IPS DF 19.7 (cell line): ENCODE results near the gene PDZD2.
"Not testable (repeated sequence)": the region's sequence is repeated elsewhere in the genome, so short reads cannot be mapped to it uniquely, and the experiment has no call there.

Experiments used
- DNase-seq: peaks from one replicate; pipeline ENCODE4 v3.0.0-alpha.2; 2013; ENCODE audit warnings: low read depth, low spot score

Gene PDZD2

DNA sequence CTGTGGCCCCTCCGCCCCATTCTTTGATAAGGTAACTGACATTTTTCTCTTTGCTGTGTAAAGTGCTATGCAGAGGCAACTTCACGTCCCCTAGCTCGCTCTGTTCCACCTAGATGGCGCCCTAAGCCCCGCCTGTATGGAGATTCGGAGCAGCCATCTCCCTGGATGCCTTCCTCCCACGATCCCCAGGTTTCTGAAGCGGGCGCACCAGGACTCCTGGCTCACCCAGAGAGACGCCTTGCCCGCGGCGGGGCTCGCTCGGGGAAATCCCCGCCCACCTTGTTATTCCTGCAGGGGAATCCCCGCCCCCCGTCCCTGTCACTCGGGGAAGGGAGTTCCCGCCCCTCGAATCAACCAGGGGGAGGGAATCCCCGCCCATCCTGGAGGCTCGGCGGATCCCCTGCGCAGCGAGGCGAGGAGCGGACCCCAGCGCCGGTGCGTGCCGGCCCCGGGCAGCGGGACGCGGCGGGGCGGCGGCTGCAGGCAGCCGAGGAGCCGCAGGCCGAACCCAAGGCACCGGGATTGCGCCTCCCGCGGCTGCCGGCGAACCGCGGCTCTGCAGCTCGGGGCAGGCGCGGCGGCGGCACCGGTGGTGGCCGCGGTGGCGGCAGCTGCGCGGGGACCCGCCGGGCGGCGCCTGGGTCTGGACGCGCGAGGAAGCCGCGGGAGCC, at the start of gene PDZD2:
PDZD2 (plus strand) TSS at position 384 of the 671 bp plus-strand sequence.
- DNase-seq, result no peak

DNA sequence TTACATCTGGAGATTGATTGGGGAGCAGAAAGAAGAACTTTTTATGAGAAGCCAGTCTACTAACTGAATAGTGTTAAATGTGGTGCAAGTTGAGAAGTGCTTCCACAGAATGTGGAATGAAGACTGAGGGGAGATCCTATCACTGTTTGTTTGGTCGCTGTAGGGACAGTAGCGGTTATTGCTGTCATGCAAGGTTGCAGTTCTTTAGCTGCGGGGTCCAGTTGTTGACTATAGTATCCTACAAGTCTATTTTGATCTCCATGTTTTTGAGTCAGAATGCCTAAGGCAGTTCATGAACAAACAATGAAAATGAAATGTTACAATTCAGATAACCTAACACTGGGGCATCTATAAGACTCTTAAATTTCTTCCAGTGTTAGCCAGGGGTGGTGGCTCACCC, 45.3 kb upstream of the PDZD2 start:
- no peak for DNase-seq

DNA sequence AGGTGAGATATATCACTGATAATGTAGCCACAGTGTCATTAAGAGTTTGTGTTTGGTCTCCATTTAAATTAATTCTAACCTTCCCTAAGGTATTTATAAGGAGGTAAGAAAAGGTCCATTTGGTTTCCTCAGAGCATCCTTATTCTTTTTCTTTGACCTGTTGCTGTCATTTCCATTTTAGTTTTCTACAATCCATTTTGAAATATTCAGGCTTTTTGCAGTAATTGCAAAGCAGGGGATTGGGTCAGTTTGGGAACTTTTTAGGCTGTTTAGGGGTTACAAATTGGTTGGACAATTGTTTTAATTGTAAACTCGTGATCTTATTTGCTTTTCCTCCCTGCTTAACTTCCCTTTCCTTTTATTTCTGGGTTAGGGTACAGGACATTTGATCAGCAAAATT, 42.6 kb upstream of the PDZD2 start:
- no peak for DNase-seq

DNA sequence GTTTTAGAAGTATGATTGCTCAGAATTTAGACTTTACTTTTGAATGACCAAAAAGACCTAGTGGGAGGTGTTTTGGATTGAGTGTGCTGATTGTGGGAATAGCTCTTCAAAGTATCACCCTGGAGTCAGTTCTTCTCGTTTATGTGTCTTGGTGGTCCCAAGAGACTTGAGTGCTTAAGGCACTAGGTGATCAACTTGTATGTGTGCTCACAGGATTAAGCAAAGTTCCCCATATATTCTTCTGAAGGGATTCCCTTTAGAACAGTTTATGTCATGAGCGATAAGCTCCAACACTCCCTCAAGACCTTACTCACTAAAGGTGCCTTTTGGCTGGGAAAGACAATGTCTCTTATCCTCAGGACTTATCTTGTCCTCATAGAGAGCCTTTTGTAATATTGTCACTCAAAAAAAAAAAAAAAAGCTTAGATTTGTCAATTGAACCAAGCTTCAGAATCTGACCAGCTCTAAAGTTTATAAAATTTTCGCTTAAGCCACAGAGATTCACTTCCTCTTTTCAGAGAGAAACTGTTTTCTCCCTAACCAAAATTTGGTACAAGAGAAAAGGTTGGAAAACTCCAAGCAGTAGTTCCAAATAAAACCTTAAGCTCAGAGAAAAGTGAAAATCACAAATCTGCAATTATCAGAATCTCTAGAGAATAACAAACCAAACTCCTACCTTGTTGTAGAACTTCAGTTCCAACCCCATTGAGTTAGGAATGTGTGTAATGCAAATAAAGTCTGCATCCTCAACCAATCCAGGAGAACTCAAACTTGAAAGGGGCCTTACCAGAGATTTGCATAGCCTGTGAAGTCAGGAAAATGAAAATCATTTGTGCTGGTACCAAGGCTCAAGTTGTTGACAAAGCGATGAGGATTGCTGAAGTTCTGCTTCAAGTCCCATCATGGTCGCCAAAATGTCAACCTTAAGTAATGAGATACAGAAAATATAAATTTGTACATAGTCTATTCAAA, 40.0 kb upstream of the PDZD2 start:
- DNase-seq, result no peak

DNA sequence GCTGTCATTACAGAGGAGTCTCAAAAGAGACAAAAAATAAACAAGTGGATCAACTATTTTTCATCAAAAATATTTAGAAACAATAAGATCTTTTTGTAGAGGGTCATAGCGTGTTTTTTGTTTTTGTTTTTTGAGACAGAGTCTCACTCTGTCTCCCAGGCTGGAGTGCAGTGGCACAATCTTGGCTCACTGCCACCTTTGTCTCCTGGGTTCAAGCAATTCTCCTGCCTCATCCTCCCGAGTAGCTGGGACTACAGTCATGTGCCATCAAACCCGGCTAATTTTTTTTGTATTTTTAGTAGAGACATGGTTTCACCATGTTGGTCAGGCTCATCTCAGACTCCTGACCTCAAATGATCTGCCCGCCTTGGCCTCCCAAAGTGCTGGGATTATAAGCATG, 36.6 kb upstream of the PDZD2 start:
- DNase-seq, result not testable (repeated sequence)

DNA sequence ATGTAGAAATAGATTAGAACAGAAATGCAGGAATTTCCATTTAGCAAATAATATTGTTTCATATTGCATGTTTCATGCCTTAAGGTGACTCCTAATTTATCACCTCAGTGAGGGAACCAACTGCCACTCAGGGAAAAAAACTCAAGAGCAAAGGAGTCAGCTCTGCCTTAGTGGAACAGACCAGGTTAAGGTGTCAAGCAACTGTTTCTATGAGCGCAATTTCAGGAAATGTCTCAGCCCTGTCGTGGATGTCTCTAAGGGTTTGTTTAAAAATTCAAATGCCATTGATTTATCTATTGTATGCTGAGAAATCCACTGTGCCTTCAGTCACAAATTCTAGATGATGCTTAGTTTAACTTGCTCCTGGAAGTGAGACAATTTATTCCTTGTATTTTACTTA, 34.7 kb upstream of the PDZD2 start:
- no peak for DNase-seq

DNA sequence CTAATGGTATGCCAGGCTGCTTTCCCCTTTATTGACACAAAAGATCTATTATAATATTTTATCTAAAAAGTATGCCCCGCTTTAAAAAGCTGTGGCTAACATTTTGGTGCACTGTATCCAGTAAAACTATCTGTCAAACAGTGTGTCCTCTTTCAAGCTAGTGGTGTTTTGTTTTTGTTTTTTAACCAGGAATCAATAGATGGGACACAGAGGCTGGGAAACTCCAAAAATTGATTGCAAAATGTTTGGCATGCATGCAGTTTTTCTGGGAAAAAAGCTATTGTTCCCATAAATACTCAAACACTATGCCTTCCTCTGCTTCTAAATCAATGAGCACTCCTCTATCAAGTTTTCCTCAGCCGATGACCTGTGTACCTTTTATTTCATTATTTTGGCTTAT, 34.3 kb upstream of the PDZD2 start:
- no peak for DNase-seq

DNA sequence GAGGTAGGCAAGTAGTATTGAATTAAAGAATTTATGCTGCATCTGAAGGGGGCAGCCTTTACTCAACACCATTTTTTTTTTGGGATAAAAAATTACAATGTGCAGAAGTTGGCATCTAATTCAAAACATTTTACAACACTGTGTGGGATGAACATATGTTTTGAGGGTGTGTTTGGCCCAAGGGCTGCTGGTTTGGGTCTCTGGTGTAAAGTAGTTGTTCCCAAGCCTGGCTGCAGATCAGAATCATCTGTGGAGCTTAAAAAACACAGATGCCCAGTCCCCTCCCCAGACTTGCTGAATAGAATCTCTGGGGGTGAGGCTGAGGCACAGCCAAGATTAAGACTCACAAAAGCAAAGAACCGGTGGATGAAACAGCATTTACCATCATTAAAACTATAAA, 33.0 kb upstream of the PDZD2 start:
- DNase-seq, result no peak

DNA sequence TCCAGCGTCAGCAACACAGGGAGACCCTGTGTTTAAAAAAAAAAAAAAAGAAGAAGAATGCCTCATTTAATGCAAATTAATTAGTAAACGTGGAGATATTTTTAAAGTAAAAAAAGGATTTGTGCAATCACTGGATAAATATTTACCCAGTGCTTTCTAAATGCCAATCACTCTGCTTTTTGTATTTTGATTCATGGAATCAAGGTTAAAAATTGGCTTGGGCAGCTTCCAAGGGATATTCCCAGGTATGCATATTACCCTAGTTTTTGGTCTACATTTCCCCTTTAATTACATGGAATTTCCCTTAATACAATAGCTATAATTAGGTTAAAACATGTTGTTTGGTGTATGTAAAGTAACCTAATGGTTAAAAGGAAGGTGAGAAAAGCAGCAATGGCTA, 31.4 kb upstream of the PDZD2 start:
- DNase-seq, result no peak

DNA sequence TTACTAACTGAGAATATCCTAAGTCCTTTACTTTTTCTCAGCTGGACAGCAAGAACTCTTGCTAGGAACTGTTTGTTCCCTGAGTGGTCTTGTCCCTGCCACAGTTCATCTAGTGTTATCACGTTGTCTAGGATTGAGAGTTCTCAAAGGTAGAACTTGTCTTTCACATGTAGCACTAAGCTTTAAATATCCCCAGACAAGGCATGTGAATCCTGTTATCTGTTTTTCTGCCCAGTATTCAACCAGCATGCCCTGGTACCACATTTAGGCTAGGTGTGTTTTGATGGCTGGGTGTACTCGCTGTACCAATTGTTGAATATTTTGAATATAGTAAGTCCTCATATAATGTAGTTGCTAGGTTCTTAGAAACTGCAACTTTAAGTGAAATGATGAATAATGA, 27.9 kb upstream of the PDZD2 start:
- DNase-seq, result no peak

DNA sequence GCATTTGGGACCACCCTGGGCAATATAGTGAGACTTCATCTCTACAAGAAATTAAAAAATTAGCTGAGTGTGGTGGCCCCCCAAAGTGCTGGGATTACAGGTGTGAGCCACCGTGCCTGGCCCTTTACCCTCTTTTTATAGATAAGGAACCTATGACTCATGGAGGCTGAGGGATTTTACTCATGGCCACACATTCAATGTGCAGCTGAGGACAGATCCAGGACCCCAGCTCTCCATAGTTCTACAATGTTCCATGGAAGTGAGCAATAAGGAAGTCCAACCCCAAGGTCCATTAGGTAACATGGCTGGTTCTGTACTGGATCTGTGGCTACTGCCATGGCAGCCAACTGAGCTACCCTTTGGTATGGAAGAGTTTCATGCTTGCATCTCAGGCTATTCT, 25.3 kb upstream of the PDZD2 start:
- no peak for DNase-seq

DNA sequence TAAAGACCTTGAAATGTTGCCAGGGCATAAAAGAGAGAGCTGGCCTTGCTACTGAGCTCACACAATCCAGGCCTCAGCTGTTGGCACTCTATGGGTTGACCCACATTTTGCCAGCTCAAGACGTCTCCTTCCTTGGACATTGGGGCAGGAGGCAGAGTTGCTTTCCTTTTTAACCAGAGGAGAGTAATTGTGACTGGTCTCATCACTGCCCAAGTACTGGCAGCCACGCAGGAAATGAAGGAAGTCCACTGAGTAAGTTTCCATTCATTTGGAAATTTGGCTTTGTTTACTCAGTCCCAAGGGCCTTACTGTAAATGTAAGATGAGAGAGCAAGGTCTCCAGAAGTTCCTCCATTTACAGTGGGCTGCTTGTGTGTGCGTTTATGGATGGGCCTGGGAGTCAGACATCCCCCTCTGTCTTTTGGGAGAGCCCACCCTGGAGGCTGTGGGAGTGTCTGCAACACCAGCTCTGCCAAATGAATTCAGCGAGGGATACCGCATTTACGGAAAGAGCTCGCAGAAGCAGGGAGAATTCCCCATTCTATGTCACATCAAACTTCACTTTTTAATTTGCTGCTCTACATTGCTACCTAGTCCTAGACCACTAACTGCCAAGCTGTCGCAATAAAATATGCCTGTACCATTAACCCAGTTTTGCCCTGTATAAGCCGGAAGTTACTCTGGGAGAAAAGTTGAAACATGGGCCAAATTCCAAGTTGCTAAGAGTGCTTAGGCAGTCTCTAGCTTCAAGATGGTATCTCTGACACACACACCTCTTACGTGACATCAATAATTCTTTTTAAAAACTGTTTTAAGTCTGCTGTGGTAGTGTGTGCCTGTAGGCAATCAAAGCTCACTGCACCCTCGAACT, 24.5 kb upstream of the PDZD2 start:
- no peak for DNase-seq

DNA sequence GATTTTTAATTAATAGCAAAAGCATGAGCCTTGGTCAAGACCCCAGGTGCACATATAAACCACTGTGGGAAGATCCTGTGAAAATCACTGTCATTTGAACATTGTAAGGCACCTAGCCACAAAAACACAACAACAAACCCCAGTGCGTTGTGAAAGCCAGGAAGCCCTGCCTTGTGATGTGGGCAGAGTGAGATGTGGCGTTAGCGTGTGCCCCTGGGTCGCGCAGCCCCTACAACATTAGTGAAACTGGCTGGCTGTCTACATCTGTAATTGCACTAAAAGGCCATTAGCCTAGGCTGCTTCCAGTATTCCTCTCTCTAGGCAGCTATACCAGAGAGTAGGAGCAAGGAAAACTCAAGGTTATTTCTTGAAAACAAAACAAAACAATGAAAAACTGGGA, 21.1 kb upstream of the PDZD2 start:
- DNase-seq, result no peak

DNA sequence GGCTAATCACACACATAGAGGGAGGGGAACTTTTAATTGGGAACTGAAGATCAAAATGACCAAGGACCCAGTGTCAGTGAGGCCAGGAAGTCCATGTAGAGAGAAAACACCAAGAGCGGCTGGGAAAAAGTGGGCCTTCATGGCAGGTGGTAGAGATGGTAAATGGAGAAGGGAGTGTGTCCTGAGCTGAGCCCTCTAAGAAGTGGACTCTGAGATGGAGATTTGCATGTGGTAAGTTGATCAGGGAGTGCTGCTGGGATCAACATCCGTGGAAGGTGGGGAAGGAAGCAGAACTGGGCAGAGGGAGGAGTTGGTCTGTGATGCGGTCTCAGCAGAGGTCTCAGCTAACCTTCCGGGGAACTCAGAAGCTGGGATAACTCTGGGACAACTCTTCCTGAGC, 18.9 kb upstream of the PDZD2 start:
- DNase-seq, result no peak

DNA sequence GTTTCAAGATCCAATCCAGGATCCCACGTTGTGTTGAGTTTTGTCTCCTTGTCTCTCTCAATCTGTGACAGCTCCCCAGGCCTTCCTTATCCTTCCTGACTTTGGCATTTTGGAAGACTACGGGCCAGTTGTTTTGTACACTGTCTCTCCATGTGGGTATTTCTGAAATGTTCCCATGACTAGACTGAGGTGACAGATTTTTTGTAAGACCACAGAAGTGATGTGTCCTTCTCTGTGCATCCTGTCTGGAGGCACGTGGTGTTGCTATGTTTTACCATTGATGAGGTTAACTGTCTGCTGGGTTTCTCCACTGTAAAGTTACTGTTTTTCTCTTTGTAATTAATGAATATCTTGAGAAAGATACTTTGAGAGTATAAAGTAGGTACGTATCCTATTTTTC, 15.7 kb upstream of the PDZD2 start:
- DNase-seq, result no peak

DNA sequence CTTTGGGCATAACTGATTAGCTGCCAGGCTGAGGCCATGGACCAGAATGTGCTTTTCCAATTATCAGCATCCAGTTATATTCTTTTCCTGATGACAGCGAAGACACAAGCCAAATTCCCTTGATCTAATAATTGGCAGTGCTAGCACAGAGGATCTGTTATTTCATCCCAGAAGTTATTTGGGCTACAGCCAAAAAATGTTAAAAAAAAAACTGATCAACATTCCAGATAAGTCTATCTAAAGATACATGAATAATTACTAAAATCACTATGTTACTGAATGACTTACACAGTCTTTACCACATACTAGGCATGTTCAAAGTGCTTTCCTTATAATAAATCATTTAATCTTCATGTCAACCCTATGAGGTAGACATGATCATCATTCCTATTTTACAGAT, 13.5 kb upstream of the PDZD2 start:
- DNase-seq, result no peak

DNA sequence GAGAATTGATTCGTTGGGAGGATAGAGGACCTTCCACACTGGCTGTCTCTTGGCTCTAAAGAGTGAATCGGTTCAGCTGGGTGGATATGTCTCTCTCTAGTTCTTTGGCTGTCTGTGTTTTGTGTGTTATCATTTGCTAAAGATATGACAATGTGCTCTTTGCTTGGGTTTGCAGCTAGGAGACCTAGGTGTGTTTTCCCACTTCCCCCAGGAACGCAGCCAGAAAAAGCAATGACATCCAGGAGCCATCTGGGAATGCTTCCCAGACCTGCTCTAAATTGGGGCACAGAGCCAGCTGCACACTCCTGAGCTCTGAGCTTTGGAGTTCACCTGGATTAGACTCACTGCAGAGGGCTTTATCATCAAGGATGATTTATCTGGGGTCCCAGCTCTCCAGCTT, 12.8 kb upstream of the PDZD2 start:
- DNase-seq, result no peak

DNA sequence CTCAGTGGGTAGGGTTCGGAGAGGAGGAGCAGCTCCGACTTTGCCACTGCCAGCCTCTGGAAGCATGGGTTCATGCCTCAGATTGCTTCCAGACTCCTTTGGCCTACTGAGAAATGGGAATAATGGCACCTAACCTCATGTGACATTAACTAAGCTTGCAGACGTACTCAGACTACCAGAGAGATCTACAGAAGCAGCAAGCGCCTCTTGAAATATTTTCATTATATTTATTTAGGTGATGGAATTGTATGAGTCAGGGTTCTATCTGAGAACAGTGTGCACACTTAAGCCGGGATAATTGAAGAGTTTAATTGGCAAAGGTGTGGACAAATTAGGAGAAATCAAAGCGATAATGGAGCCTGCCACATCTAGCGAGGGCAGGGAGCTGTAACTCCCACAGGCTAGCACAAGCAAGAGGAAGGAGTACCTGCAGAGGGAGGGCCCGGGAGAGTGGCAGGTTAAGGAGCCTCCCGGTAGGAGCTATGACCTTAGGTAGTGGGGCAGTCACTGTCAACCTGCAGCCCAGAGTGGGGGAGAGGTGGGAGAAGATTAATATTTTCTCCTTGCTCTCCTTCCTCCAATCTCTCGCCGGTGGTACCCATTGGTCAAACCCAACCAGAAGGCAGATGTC, 12.2 kb upstream of the PDZD2 start:
- no peak for DNase-seq

DNA sequence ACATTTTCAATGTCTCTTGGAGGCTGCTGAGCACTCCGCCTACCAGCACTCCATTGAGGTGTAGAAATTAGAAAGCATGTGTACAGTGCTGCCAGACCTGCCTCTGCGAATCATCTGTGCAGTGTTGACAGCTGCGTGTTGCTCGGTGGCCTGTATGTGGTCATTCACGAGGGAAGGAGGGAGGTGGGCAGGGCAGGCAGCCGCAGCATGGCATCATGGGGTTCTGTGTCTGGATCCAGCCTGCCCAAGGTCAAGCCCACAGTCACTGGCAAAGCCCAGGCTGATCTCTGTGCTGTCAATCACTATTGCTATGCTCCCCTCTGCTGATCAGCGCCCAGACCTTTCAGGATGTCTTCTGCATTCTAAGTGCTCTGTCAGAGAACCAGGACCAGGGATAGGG, 8.0 kb upstream of the PDZD2 start:
- no peak for DNase-seq

DNA sequence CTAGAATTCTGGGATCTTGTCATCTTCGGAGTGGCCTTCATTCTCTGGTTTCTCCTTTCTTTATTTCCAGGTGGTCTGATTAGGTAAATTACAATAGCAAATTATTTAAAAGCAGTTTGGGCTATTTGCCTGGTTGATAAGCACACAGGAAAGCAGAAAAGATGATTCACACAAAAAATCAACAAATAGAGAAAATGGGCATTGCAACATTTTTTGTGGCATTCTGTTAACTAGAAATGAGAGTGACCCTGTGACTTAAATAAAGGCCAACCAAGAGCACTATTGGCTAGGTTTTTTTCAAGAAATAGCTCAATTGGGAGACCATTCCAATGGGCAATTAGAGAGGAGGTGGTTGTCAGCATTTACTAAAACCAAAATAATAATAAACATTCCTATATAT, 6.5 kb upstream of the PDZD2 start:
- no peak for DNase-seq

DNA sequence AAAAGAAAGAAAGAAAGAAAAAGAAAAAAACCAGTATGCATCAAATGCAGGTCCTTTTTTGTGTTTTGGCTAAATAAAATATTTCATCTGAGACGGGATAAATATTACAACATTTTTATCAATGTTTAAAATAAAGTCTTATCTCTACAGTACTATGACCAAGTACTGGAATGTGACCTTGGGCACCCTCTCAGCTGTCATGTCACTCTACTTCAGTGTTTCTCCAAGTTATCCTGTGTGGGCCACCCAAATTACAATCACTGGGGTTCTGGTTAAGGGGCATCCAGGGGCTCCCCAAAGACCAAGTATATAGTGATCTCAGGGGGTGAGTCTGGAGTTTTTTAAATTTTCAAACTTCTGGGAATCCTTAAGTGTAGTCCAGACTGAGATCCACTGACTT, 3.5 kb upstream of the PDZD2 start:
- DNase-seq, result no peak

DNA sequence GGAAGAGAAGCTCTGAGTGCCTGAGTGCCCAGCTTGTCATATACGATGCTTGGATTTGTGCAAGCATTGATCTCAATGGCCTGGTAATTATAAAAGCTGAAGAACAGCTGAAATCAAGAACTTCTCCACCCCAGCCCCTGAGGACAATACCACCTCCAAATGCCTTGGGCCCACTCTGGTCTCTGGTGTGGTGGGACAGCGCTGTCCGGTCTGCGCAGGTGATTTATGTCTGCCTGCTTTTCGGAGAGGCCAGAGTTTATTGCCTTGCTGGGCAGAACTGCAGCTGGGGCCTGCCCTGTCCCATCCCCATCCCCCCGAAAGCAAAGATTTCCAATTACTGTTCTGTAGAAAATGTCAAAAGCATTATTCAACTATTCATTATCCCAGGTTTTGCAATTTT, 1.1 kb upstream of the PDZD2 start:
- DNase-seq, result no peak
